BLaER1 (cell line): ENCODE results near the gene NPHP1.
"Not testable (repeated sequence)": the region's sequence is repeated elsewhere in the genome, so short reads cannot be mapped to it uniquely, and the experiment has no call there.

Source experiments
- H3K27ac ChIP-seq: shearing (Covaris generic); formaldehyde crosslinking; 2 replicates; pipeline ENCODE4 v1.8.1; 2022
- H3K27me3 ChIP-seq: shearing (Covaris generic); formaldehyde crosslinking; 2 replicates; pipeline ENCODE4 v1.8.1; 2022
- H3K36me3 ChIP-seq: shearing (Covaris generic); formaldehyde crosslinking; 2 replicates; pipeline ENCODE4 v1.8.1; 2022
- H3K4me1 ChIP-seq: shearing (Covaris generic); formaldehyde crosslinking; 2 replicates; pipeline ENCODE4 v1.8.1; 2022
- H3K4me2 ChIP-seq: shearing (Covaris generic); formaldehyde crosslinking; 2 replicates; pipeline ENCODE4 v1.8.1; 2022
- H3K4me3 ChIP-seq: shearing (Covaris generic); formaldehyde crosslinking; 2 replicates; pipeline ENCODE4 v1.8.1; 2022
- H3K9ac ChIP-seq: shearing (Covaris generic); formaldehyde crosslinking; 2 replicates; pipeline ENCODE4 v1.8.1; 2022
- H3K9me3 ChIP-seq: shearing (Covaris generic); formaldehyde crosslinking; 2 replicates; pipeline ENCODE4 v1.8.1; 2022
- H4K20me1 ChIP-seq: shearing (Covaris generic); formaldehyde crosslinking; 2 replicates; pipeline ENCODE4 v1.8.1; 2022
- Cebpa-rat ChIP-seq: shearing (Covaris generic); IDR thresholded peaks from 2 replicates; pipeline ENCODE4 v1.8.1; 2022

Gene NPHP1

GRCh38 chr2:110104025-110104771 is 100.6 kb downstream of the NPHP1 start:
- Histone ChIP-seq H3K27ac (no peak overlapping the region), H3K27me3 (no peaks in the 10 kb centered on the region), H3K9me3 (peaks cover 9% of the 10 kb centered on the region), H3K36me3 (no peaks in the 10 kb centered on the region), H3K9ac (no peak overlapping the region), H3K4me2 (no peak overlapping the region), H4K20me1 (no peaks in the 10 kb centered on the region), H3K4me3 (no peak overlapping the region), H3K4me1 (peaks cover 17% of the 10 kb centered on the region)
- no peak for TF ChIP-seq Cebpa-rat

GRCh38 chr2:110103061-110103961 is 101.5 kb downstream of the NPHP1 start:
- no peaks in the 10 kb centered on the region for H4K20me1 ChIP-seq

GRCh38 chr2:110101901-110102803 is 102.7 kb downstream of the NPHP1 start:
- H3K27ac ChIP-seq = no peak overlapping the region
- H3K9ac ChIP-seq = no peak overlapping the region
- peaks cover 4% of the 10 kb centered on the region for H3K9me3 ChIP-seq
- no peaks in the 10 kb centered on the region for H3K36me3 ChIP-seq
- peaks cover 17% of the 10 kb centered on the region for H3K4me1 ChIP-seq
- TF ChIP-seq Cebpa-rat = no peak
- H3K4me2 ChIP-seq = no peak overlapping the region
- no peaks in the 10 kb centered on the region for H4K20me1 ChIP-seq
- no peaks in the 10 kb centered on the region for H3K27me3 ChIP-seq
- no peak overlapping the region for H3K4me3 ChIP-seq

More at GRCh38 chr2:110103061-110103961, 101.5 kb downstream of the NPHP1 start:
- no peak overlapping the region for H3K27ac ChIP-seq
- no peak overlapping the region for H3K4me2 ChIP-seq
- H3K27me3 ChIP-seq = no peaks in the 10 kb centered on the region
- H3K9ac ChIP-seq = no peak overlapping the region
- H3K9me3 ChIP-seq = peaks cover 9% of the 10 kb centered on the region
- H3K4me3 ChIP-seq = no peak overlapping the region
- TF ChIP-seq Cebpa-rat = no peak
- peaks cover 17% of the 10 kb centered on the region for H3K4me1 ChIP-seq
- H3K36me3 ChIP-seq = no peaks in the 10 kb centered on the region

GRCh38 chr2:110101280-110101844 is 103.5 kb downstream of the NPHP1 start:
- H3K9me3 ChIP-seq = no peaks in the 10 kb centered on the region
- peaks cover 17% of the 10 kb centered on the region for H3K4me1 ChIP-seq
- no peak overlapping the region for H3K27ac ChIP-seq
- no peaks in the 10 kb centered on the region for H4K20me1 ChIP-seq
- no peak overlapping the region for H3K4me3 ChIP-seq
- no peaks in the 10 kb centered on the region for H3K27me3 ChIP-seq
- peak overlapping the region; percentile 61 for H3K4me2 ChIP-seq
- no peak for TF ChIP-seq Cebpa-rat
- H3K9ac ChIP-seq = no peak overlapping the region
- H3K36me3 ChIP-seq = no peaks in the 10 kb centered on the region

- peak overlapping the region; percentile 61 for H3K4me2 ChIP-seq
- not testable (repeated sequence) for H3K9ac ChIP-seq, H3K27ac ChIP-seq, H3K36me3 ChIP-seq, H3K9me3 ChIP-seq, H3K4me3 ChIP-seq, H4K20me1 ChIP-seq, H3K27me3 ChIP-seq
- H3K4me1 ChIP-seq = peaks cover 17% of the 10 kb centered on the region
These were observed 103.9 kb downstream of the NPHP1 start for GRCh38 chr2:110100880-110101279.

- no peaks in the 10 kb centered on the region for H3K36me3 ChIP-seq
- no peak overlapping the region for H3K9ac ChIP-seq
- no peak overlapping the region for H3K27ac ChIP-seq
- H3K4me1 ChIP-seq = peaks cover 17% of the 10 kb centered on the region
- no peaks in the 10 kb centered on the region for H3K27me3 ChIP-seq
- H4K20me1 ChIP-seq = no peaks in the 10 kb centered on the region
- H3K9me3 ChIP-seq = no peaks in the 10 kb centered on the region
- H3K4me2 ChIP-seq = peak overlapping the region; percentile 61
- no peak for TF ChIP-seq Cebpa-rat
- no peak overlapping the region for H3K4me3 ChIP-seq
These were observed 104.3 kb downstream of the NPHP1 start for GRCh38 chr2:110100480-110100879.

- TF ChIP-seq Cebpa-rat = no peak
- H3K27me3 ChIP-seq = no peaks in the 10 kb centered on the region
- H3K36me3 ChIP-seq = no peaks in the 10 kb centered on the region
- H3K9ac ChIP-seq = no peak overlapping the region
- no peak overlapping the region for H3K4me3 ChIP-seq
- H3K4me2 ChIP-seq = no peak overlapping the region
- H3K9me3 ChIP-seq = no peaks in the 10 kb centered on the region
- H4K20me1 ChIP-seq = no peaks in the 10 kb centered on the region
- H3K4me1 ChIP-seq = peaks cover 17% of the 10 kb centered on the region
- H3K27ac ChIP-seq = no peak overlapping the region
These were observed 105.2 kb downstream of the NPHP1 start for GRCh38 chr2:110099471-110100225.

- Histone ChIP-seq H3K9ac (no peak overlapping the region), H3K4me2 (no peak overlapping the region), H3K4me1 (peaks cover 17% of the 10 kb centered on the region), H4K20me1 (no peaks in the 10 kb centered on the region), H3K4me3 (no peak overlapping the region), H3K27me3 (no peaks in the 10 kb centered on the region), H3K36me3 (no peaks in the 10 kb centered on the region), H3K9me3 (no peaks in the 10 kb centered on the region), H3K27ac (no peak overlapping the region)
- no peak for TF ChIP-seq Cebpa-rat
These were observed 105.8 kb downstream of the NPHP1 start for GRCh38 chr2:110099038-110099425.
